Measurements from ENCODE around the gene CMIP. TPM values are rescaled to one million over a fixed set of nuclear protein-coding genes. Genes with fewer than 3 reads are reported as not detected.

The CMIP gene
- total RNA-seq, 1 donor from 2014 or later: 27.7 TPM

DNA sequence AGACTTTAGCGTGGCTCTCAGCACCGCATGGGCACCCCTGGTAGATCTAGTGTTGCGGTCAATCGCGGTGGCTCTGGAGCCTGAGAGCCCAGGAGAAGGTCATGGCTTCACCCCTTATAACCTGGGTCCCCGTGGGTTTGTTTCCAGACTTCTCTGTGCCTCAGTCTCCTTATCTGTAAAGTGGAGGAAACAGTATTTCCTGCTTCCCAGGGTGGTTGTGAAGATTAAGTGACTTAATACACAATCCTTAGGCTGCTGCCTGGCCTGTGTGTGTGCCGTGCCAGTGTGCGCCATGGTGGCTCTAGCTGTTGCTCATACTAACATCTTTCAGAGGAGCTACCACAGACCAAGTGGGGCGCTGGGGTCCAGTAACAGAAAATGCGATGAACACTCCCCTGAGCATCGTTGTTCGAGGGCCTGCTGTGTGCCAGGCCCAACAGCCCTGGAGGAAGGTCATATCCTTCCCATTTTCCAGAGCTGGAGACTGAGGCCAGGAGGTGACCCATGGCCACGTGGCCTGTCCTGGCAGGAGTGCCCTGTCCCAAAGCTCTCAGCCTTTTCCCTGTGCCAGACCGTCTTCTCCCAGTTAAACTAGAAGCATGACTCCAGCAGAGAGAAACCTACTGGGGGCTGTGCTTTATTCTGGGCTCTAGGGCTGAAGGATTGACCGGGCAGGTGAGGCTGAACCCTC is 70.1 kb downstream of the CMIP start:
- peaks cover 2% of the 10 kb centered on the region for H3K36me3 ChIP-seq (ENCODE audit: control insufficient read depth, insufficient read depth, low read length)
- no peak for DNase-seq (ENCODE audit: low read depth)
- H3K27me3 ChIP-seq (ENCODE audit: control insufficient read depth, insufficient read depth, low read length): no peaks in the 10 kb centered on the region
- no peak overlapping the region for H3K4me3 ChIP-seq (ENCODE audit: low read depth, low read length)
- TF ChIP-seq, protein P1, sequence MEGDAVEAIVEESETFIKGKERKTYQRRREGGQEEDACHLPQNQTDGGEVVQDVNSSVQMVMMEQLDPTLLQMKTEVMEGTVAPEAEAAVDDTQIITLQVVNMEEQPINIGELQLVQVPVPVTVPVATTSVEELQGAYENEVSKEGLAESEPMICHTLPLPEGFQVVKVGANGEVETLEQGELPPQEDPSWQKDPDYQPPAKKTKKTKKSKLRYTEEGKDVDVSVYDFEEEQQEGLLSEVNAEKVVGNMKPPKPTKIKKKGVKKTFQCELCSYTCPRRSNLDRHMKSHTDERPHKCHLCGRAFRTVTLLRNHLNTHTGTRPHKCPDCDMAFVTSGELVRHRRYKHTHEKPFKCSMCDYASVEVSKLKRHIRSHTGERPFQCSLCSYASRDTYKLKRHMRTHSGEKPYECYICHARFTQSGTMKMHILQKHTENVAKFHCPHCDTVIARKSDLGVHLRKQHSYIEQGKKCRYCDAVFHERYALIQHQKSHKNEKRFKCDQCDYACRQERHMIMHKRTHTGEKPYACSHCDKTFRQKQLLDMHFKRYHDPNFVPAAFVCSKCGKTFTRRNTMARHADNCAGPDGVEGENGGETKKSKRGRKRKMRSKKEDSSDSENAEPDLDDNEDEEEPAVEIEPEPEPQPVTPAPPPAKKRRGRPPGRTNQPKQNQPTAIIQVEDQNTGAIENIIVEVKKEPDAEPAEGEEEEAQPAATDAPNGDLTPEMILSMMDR (IDR thresholded peaks at IDR 0.05; ENCODE audit: insufficient read depth, low read length, poor library complexity, severe bottlenecking): no peak

DNA sequence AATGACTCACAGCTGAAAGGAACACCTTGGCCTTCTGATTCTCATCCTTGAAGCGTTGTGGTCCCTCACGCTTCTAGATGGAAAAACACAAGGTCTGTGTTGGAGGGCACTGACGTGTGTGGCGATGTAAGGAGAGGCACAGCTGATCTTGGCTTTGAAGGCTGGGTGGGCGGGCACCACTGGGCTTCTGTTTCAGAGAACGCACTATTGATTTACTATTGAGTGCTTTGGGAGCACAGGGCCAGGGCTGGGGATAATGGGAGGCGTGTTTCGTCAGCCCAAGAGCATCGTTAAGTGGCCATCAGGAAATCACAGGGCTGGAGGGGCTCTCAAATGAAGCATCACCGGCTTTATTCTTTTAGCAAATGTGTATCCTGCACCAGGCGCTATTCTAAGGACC is 70.7 kb downstream of the CMIP start:
- Histone ChIP-seq H3K36me3 (ENCODE audit: control insufficient read depth, insufficient read depth, low read length) (peaks cover 2% of the 10 kb centered on the region), H3K27me3 (ENCODE audit: control insufficient read depth, insufficient read depth, low read length) (no peaks in the 10 kb centered on the region), H3K4me3 (ENCODE audit: low read depth, low read length) (no peak overlapping the region)
- TF ChIP-seq, protein P1 (IDR thresholded peaks at IDR 0.05; ENCODE audit: insufficient read depth, low read length, poor library complexity, severe bottlenecking): no peak
- DNase-seq (ENCODE audit: low read depth): no peak

DNA sequence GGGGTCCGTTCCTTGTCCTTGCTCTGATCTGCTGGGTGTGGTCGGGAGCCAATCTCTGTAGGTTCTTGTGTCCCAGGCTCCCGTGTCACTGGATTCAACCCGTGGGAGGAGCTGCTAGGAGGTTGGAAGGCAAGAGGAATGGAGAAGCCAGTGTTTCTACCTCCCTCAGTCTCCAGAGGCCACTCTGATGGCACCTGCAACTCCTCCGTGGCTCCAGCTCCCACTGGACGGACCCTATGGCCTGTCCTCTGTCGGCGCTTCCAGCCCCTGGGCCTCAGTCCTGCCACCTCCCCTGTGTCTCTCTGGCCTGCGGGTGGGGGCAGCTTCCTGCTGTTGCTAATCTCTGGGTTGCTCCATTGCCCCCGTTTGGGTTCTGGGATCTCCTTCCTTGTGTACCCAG is 71.1 kb downstream of the CMIP start:
- no peaks in the 10 kb centered on the region for H3K27me3 ChIP-seq (ENCODE audit: control insufficient read depth, insufficient read depth, low read length)
- H3K4me3 ChIP-seq (ENCODE audit: low read depth, low read length): no peak overlapping the region
- H3K36me3 ChIP-seq (ENCODE audit: control insufficient read depth, insufficient read depth, low read length): peaks cover 2% of the 10 kb centered on the region
- TF ChIP-seq, protein P1 (IDR thresholded peaks at IDR 0.05; ENCODE audit: insufficient read depth, low read length, poor library complexity, severe bottlenecking): no peak
- no peak for DNase-seq (ENCODE audit: low read depth)

DNA sequence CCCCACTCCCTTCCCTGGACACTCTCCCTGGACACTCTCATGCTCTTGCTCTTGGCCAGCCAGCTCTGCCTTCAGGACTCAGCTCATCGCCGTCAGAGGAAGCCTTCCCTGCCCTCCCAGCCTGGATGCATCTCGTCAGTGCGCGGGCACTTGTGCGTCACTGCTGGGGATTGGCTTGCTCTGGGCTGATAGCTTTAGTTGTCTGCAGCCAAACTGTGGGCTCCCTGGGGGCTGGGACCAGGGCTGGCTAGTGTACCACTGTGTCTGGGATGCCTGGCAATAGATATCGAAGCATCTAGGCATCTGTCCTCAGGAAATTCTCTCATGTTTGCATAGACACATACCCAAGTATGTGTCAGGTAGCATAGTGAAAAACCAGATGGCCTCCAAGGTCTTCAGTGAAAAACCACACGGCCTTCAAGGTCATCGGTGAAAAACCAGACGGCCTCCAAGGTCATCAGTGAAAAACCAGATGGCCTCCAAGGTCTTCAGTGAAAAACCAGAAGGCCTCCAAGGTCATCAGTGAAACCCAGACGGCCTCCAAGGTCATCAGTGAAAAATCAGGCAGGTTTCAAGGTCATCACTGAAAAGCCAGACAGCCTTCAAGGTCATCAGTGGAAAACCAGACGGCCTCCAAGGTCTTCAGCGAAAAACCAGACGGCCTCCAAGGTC is 72.0 kb downstream of the CMIP start:
- DNase-seq (ENCODE audit: low read depth): no peak
- Histone ChIP-seq H3K4me3 (ENCODE audit: low read depth, low read length) (no peak overlapping the region), H3K27me3 (ENCODE audit: control insufficient read depth, insufficient read depth, low read length) (no peaks in the 10 kb centered on the region), H3K36me3 (ENCODE audit: control insufficient read depth, insufficient read depth, low read length) (peaks cover 2% of the 10 kb centered on the region)
- TF ChIP-seq, protein P1 (IDR thresholded peaks at IDR 0.05; ENCODE audit: insufficient read depth, low read length, poor library complexity, severe bottlenecking): no peak

DNA sequence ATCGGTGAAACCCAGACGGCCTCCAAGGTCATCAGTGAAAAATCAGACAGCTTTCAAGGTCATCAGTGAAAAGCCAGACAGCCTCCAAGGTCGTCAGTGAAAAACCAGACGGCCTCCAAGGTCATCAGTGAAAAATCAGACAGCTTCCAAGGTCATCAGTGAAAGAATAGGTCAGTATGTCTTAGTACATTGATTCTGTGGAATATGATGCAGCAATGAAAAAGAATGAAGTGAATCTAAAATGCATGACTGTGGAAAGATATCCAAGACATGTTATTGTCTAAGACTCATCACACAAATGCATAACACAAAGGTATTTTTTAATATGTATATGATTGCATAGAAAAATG is 72.5 kb downstream of the CMIP start:
- Histone ChIP-seq H3K4me3 (ENCODE audit: low read depth, low read length) (no peak overlapping the region), H3K36me3 (ENCODE audit: control insufficient read depth, insufficient read depth, low read length) (peaks cover 2% of the 10 kb centered on the region), H3K27me3 (ENCODE audit: control insufficient read depth, insufficient read depth, low read length) (no peaks in the 10 kb centered on the region)
- TF ChIP-seq, protein P1 (IDR thresholded peaks at IDR 0.05; ENCODE audit: insufficient read depth, low read length, poor library complexity, severe bottlenecking): no peak
- DNase-seq (ENCODE audit: low read depth): no peak
